Cerebellar cortex (tissue), 1 donor: ENCODE data around the gene PCDH18.
A peak's percentile ranks its signal among the peaks of the same experiment; 100 is the strongest.
"Not testable (repeated sequence)": the region's sequence is repeated elsewhere in the genome, so short reads cannot be mapped to it uniquely, and the experiment has no call there.

Source experiments
- DNase-seq: peaks from one replicate; pipeline ENCODE4 v3.0.0-alpha.2; 2015; ENCODE audit warnings: low spot score

Gene PCDH18

DNA sequence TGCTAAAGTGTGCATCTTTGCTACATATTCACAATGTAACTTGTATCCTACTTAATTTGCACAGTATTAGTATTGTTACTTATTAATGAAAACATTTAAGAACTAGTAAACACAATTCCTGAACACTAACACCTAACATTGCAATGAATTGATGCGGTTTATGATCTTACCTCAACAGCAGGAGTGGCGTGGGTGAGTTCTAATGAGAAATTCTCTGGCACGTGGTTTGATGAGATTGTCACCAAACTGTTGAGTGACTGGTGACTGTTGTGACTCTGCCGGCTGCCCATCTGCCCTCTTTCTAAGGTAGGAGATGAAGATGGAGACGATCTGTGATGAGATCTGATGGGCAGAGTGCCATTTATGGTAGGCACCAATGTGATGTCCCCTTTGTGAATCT, 2.9 kb downstream of the PCDH18 start:
- DNase-seq: no peak

DNA sequence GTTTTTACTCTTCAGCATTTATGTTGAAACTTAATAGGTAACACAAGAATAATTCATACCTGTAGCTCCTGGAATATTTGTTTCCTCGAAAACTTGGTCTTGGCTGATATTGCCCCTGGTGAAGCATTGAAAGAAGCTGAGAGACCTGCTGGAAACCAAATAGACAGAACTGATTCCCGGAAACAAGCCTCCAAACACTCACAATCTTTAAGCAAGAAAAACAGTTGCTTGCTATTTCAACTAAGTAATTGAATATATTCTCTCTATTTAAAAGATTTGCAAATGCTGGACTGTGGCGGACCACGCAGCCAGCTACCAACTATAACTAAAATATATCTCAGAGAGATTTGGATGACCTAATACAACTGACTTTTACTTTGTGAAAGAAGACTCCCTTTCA, 3.6 kb downstream of the PCDH18 start:
- DNase-seq: no peak

DNA sequence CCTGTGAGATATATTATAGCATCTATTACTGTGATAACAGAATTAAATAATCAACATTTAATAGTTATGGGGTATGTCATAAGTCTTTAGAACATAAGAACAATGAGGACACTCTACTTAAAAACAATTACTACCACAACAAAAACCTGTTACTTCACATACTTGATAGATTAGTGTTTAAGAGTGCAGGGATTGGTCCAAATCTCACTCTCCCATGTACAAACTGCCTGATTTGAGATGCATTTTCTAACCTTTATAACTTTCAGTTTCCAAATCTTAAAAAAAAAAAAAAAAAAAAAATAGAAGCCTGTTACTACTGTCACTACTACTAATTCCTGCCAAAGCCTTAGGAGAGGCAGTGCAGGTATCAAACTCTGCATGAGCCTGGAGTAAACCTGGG, 5.6 kb downstream of the PCDH18 start:
- DNase-seq: no peak

DNA sequence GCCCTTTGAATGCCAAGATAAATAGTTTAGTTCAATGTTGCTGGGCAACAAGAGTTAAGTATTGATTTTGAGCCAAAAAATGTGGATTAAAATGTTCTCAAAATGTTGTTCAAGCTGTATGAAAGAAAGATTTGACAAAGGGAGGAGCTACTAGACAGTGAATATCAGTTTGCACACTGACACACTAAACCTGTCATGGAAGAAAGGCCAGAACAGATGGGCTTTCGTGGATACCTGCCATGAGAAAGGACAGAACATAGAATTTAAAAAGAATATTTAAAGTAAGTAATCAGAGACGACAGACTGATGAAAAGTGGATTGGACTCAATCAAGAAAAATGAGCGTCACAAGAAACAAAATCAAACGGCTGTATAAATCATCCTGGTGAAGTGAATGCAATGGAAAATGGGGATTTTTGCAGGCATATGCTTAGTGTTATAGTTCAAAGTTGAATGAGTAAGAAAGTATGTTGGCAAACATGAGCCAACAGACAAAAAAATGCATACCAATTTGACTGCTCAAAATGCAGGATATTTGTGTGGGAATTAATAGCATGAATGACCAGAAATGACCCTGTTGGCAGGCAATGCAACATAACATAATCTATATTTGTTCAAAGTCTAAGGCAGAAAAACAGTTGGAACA, 7.4 kb downstream of the PCDH18 start:
- no peak for DNase-seq

DNA sequence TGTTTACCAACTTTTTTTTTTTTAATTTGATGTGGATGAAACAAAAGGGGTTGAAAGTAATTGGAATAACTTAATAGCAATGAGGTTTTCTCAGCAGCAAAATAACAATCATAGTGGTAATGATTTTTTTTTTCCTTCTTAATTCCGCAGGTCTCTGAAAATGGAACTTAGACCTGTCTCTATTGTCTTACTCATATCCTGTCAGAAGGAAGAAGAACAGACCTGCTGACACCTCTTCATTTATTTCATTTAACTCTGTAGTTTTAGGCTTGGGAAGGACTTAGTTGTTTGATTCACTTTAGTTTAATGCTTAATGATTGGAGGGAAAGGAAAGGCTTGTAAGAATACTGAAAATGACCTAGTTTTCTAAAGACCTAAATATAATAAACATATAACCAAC, 9.0 kb downstream of the PCDH18 start:
- no peak for DNase-seq

DNA sequence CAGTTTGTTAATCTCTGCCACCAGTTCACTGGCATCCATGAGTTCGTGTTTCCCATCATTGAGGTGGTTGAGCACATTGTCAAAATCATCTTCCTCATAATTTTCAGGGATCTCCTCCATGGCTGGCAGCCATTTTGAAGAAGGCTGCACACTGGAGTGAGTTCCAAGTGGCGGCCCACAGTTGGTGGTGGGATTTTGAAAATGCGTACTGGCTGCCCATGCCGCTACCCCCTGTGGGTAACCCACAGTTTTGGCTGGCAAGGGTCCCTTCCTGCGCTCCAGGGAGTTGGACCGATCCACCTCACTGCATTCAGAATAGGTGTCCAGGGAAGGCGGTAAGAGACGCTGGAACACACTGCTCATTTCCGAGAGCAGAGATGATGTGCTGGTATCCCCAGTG, 11.2 kb downstream of the PCDH18 start:
- no peak for DNase-seq

DNA sequence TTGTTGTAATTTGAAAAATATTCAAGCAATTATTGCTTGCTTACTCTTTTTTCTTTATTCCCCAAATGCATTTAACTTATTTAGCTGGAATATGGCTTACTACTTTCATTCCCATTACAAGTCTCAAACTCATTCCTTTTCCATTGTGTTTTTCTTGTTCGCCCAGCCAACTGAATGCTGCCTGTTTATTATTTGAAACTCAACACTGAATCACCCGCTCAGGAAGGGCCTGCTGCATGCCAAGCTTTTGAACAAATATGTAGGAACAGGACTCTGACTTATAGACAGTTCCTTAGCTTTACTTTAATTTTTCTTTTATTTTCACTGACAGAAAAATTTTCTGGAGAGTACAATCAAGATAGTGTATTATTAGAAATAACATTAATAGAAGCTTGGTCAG, 12.9 kb downstream of the PCDH18 start:
- DNase-seq: no peak

DNA sequence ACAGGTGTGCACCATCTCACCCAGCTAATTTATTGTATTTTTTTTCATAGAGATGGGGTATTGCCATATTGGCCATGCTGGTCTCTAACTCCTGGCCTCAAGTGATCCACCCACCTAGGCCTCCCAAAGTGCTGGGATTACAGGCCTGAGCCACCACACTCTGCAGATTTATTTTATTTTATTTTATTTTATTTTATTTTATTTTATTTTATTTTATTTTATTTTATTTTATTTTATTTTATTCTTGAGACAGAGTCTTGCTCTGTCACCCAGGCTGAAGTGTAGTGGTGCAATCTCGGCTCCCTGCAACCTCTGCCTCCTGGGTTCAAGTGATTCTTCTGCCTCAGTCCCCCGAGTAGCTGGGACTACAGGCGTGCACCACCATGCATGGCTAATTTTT, 15.0 kb downstream of the PCDH18 start:
- not testable (repeated sequence) for DNase-seq

DNA sequence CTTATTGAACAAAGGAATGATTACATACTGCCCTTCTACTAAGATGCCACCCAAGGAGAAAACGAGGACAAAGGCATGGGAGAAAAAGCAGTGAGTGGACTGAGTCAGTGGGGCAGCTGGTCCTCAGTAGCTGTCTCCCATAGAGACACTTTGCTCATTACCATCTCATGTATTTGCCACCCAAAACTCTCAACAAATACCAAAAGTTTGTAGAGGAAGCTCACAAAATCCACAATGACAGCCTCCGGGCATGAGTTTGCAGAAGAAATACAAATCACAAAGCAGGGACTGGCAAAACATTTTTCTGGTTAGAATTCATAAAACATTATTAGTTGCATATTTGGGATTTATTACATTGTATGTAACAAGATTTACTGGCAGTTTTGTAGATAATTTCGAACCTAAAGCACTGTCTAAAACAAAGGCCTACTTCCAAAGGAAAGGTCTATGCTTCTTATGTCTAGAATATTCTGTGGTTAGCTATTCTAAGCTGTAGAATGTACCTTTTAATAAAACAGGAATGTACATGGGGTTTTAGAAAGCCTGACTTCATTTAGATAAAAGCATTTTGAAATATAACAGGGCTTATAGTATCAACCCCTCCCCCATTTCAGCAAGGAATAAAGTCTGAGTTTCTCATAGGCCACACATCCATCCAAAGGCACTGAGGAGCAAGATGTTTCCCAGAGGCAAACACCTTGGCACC, 17.7 kb downstream of the PCDH18 start:
- no peak for DNase-seq

DNA sequence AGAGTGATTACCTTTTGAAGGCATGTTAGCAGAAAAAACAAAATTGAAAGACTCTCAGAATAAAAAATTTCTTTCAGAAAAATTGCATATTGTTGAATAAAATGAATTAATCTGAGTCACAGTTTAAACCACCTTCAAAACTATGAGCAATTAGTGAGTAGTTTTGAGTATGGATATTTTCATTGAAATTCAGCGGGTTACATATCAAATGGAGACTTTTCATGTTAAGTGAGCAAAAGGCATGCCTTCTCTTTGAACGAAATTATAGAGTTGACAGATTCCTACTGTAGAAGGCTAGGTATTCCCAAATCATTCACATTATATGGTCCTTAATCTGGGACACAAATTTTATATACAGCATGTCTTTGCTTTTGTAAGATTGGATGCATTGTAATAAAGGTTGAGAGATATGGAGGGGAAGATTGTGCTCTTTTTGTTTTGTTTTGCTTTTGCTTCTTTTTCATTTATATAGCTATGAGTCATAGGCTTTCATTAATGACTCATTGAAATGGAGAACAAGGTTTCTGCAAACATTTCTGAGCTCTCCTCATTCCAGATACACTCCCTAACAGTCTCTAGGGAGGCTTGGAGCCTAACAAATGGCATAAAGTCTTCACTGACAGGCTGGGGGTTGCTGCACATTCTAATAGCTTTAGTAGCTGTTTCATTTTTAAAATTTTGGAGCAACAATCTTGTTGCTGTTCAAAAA, 21.6 kb downstream of the PCDH18 start:
- no peak for DNase-seq

DNA sequence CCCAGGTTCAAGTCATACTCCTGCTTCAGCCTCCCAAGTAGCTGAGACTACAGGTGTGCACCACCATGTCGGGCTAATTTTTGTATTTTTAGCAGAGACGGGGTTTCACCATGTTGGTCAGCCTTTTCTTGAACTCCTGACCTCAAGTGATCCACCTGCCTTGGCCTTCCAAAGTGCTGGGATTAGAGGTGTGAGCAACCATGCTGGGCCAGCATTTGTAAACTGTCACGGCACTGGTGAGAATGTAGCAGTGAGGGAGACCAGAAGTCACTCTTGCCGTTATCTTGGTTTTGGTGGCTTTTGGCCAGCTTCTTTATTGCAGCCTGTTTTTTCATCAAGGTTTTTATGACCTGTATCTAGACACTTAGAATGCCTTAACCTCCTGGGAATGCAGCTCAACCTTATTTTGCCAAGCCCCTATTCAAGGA, 22.4 kb downstream of the PCDH18 start:
- DNase-seq: no peak

DNA sequence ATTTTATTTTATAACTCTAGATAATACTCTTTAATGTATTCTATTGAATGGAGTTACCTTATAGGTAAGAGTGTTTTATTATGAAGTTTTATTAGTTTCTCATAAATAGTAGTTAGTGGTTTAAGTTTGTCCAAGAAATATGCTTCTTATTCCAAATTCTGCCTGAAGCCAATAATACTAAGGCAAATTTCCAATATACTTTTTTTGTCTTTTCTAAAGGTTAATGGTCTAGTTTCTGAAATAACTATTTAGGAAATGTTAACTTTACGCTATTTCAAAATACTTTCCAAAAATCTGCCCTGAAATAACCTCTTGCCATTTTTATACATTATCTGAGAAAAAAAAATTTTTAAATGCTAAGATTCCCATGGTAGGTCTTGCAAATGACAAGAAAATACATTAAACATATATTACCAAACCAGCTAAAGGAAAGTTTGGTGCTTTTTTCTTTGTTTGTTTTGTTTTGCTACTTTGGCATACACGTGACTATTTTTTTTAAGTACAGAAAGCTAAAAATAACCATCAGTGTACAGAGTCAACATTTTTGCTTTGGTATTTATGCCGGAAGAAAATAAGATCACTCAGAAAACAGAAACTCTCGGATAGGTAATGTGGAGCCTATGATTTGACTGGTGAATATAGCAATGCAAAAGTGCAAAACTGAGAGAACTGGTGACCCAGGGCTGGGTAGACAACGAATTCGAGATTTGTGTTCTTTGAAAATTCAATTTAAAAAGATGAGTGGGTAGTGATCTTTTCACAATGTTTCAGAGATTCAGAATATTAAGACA, 29.8 kb downstream of the PCDH18 start:
- no peak for DNase-seq

DNA sequence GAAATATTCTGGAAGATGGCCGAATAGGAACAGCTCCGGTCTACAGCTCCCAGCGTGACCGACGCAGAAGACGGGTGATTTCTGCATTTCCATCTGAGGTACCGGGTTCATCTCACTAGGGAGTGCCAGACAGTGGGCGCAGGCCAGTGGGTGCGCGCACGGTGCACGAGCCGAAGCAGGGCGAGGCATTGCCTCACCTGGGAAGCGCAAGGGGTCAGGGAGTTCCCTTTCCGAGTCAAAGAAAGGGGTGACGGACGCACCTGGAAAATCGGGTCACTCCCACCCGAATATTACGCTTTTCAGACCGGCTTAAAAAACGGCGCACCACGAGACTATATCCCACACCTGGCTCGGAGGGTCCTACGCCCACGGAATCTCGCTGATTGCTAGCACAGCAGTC, 36.0 kb downstream of the PCDH18 start:
- not testable (repeated sequence) for DNase-seq

DNA sequence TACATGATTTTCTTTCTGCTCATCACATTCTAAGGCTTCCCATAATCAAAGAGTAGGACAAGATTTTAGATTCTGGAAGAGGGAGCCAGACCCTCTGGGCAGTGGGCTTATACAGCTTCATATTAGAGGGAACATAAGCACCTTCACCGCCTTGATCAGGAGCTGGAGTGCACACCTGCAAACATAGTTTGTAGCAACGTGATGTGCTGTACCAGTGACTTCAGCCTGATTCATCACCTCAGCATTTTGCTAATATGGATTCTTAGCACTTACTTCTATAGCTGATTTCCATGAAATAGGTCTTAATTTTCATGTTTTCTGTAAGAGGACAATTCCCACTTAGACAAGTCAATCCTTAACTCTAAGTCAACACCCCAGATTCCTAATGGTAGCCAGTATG, 36.7 kb downstream of the PCDH18 start:
- no peak for DNase-seq

DNA sequence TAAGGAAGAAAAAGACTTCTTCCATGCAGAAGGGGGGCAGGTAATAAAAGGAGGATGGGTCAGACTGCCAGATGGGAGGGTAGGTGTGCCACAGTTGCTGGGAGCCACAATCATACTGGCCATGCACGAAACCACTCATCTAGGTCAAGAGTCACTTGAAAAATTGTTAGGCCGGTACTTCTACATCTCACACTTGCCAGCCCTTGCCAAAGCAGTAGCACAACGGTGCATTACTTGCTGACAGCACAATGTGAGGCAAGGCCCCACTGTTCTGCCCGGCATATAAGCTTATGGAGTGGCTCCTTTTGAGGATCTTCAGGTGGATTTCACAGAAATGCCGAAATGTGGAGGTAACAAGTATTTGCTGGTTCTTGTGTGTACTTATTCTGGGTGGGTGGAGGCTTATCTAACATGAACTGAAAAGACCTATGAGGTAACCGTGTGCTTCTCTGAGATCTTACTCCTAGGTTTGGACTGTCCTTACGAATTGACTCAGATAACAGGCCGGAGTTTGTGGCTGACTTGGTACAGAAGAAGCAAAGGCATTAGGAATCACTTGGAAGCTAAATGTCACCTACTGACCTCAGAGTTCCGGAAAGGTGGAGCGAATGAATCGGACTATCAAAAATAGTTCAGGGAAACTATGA, 48.9 kb downstream of the PCDH18 start:
- DNase-seq: not testable (repeated sequence)

DNA sequence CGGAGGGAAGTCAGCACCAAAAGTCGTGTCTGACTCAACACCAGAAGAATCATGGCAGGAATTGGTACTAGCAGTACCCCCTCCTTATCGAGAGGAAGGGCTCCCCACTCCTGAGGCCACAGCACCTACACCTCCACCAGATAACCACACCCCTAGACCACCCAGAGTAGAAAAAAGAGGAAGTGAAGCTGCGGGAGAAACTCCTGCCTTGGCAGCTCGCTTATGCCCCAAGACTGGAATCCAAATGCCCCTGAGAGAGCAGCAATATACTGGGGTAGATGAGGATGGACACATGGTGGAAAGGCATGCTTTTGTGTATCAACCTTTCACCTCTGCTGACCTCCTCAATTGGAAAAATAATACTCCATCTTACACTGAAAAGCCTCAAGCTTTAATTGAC, 52.6 kb downstream of the PCDH18 start:
- DNase-seq: not testable (repeated sequence)

DNA sequence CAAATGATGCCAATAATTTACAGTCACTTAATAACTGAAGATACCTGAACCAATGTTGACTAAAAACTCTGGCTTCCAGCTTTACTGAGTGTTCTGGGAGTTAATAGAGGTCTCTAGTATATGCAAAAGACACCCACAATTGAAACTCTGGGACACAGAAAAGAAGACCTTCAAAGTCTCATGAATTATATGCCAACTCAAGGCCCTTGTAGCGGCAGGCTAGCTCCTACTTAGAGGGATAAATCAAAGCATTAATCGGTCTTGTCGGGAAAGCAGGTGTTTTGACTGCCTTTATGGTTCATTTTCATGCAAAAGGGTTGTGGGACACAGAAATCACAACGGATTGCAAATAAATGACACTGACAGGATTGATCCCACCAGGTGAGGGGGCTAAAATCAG, 55.9 kb downstream of the PCDH18 start:
- DNase-seq: no peak

DNA sequence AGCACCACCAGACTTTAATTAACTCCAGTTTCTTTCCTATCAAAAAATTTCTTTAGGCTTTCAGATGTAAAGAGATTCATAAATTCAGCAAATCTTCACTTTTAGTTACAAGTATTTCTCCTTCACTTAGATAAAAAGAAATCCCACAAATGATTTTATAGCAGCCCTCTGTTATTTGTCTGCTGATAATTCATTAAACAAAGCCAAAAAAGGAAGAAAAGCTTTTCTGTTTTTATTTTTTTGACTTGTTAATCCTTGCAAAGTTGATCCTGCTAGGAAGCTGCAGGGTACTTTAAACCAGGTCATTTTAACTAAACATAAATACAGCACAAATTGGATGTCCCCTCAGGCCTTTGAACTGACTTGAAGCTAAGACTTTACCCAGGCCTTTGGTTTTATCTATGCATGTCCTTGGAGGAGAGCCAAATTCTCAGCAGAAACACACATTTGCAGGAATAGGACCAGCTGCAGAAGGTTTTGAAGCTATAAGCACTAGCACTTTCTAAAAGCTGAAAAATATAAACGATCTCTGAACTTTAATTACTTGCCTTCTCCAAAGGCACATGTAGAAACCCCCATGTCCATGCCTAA, 57.5 kb downstream of the PCDH18 start:
- peak; percentile 16 for DNase-seq

DNA sequence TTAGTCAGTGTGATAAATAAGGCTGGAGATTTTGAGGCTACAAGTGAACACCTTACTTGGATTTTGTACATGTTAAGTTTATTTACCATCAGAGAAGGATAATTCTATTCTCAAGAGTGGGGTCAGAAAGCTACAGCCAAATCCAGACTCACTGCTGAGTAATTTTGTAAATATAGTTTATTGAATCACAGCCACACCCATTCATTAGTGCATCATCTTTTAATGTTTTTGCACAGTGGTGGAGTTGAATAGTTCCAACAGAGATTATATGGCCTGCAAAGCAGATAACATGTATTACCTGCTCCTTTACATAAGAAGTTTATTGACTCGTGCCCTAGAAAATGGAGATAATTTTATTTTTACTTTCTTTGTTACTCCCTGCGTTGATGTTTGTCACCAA, 60.4 kb downstream of the PCDH18 start:
- no peak for DNase-seq

DNA sequence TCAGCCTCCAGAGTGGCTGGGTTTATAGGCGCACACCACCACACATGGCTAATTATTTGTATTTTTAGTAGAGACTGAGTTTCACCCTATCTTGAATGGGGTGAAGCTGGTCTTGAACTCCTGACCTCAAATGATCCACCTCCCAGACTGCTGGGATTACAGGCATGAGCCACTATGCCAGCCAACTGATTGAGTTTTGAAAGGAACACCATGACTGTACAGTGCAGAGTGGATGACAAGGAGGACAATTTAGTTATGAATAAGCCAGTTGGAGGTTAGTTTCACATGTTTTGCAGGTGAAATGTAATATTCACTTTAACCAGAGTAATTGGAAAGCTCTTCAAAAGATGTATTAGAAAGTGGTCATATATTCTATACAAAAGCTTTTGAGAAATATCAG, 60.8 kb downstream of the PCDH18 start:
- no peak for DNase-seq

DNA sequence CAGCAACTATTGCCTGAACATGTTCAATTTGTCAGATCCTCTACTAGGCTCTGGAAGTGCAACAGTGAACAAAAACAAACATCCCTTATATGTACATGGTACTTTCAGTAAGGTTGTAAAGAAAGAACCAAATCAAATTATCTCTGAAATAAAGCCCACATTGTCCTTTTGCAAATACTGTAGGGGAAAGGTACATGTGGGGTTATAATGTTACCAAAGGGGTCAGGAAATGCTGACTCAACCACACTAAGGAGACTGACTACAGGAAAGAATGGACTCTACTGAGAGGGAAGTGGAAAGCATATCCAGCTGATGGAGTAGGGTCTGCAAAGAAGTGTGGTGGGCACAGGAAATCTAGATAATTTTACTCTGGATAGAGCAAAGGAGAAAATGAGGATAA, 61.5 kb downstream of the PCDH18 start:
- DNase-seq: no peak
